ENCODE data around the gene ARPC1B.

DNA sequence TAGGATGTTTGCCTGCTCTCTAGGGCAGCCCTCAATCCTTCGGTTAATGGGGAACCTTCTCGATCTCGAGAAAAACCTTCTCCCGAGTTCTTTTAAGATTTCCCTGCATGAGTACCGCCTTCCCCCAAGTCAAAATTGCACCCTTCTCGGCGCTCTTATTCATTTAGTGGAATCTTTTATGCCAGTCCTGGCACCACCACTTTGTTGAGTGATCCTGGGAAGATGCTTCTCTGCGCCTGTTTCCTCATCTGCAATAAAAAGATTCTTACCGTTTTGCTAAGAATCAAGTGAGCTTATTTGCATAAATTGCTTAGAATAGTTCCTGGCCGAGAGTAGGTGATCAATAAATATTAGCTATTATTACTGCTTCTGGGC is 48.1 kb upstream of the ARPC1B start:
- TF ChIP-seq, protein P1, sequence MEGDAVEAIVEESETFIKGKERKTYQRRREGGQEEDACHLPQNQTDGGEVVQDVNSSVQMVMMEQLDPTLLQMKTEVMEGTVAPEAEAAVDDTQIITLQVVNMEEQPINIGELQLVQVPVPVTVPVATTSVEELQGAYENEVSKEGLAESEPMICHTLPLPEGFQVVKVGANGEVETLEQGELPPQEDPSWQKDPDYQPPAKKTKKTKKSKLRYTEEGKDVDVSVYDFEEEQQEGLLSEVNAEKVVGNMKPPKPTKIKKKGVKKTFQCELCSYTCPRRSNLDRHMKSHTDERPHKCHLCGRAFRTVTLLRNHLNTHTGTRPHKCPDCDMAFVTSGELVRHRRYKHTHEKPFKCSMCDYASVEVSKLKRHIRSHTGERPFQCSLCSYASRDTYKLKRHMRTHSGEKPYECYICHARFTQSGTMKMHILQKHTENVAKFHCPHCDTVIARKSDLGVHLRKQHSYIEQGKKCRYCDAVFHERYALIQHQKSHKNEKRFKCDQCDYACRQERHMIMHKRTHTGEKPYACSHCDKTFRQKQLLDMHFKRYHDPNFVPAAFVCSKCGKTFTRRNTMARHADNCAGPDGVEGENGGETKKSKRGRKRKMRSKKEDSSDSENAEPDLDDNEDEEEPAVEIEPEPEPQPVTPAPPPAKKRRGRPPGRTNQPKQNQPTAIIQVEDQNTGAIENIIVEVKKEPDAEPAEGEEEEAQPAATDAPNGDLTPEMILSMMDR (IDR thresholded peaks at IDR 0.05), result no peak
- no peak for TF ChIP-seq ZFX (IDR thresholded peaks at IDR 0.05; ENCODE audit: borderline replicate concordance)

All from 22Rv1 (cell line).